Measurements from ENCODE around the gene SIX1.

Gene SIX1

DNA sequence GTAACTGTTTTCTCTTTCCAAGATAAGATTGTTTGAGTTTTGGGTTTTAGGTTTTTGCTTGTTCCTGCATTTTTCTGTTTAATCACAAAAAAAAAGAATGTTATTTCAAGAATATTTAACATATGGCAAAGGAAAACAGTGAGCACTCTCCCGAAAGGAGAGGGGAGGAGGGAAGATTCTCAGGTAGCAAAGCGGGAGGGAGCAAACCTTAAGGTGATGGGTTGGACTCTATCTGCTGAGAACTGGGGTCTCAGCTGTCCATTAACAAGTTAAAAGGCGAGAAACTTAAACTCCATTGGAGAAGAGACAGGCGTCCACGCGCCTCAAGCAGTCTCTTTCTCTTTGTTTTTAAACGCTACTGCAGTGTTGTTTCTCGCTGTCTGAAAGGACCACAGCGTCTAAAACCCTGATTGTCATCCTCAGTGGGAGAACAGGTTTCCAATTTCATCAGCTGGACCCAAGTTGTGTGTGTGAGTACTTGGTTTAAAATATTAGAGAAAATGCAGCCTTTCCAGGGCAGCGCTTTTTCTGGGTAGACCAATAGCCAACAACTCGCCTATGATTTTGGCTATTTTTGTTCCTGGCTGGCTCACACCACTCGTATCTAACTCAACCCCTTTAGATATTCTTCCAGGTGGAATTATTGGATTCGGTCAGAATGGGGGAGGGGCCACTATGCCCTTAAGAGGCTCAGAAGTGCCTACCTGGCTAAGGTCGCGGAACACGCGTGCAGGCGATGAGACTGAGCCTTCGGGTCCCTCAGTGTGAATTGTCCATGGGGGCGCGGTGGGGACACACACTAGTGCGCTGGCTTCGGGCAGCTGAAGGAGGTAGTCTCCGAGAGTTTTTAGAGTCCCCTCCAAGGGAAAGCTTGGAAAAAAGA, 8.2 kb downstream of the SIX1 start:
- Histone ChIP-seq H3K9ac (ENCODE audit: low read depth, low read length) (no peak overlapping the region), H3K4me3 (ENCODE audit: low read length) (peak overlapping the region; percentile 21; the same call in 1 of the 2 replicates), H3K27me3 (ENCODE audit: insufficient read depth, low read length) (peaks cover 100% of the 10 kb centered on the region), H3K27ac (ENCODE audit: low read depth, low read length) (no peak overlapping the region), H3K9me3 (ENCODE audit: insufficient read depth, low read depth, low read length) (no peaks in the 10 kb centered on the region), H3K36me3 (ENCODE audit: insufficient read depth, low read length) (no peaks in the 10 kb centered on the region), H3K4me1 (ENCODE audit: insufficient read depth, low read length) (peaks cover 65% of the 10 kb centered on the region)
- WGBS, result 3% methylated on average over 23 of the region's 24 CpGs

DNA sequence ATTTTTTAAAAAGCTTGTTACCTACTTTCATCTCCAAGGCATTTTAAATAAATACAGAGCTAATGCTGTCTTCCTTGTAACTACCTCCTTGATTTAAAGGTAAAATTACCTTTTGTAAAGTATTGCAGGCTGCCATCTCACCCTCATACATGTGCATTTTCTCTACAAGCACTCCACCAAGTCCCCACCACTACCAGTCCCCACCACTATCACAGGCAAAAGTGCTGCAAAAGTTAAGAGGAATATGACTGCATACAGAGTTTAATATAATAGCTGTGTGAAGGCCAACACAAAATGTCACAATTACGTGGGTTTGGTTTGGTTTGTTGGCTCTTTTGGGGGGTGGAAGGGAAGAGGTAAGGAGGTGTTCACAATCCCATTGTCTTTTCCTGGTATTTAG, 9.6 kb downstream of the SIX1 start:
- H3K9ac ChIP-seq (ENCODE audit: low read depth, low read length), result no peak overlapping the region
- 0% methylated on average over 1 of the region's 1 CpG for WGBS
- no peak overlapping the region for H3K4me3 ChIP-seq (ENCODE audit: low read length)
- no peaks in the 10 kb centered on the region for H3K9me3 ChIP-seq (ENCODE audit: insufficient read depth, low read depth, low read length)
- H3K4me1 ChIP-seq (ENCODE audit: insufficient read depth, low read length), result peaks cover 51% of the 10 kb centered on the region
- peaks cover 100% of the 10 kb centered on the region for H3K27me3 ChIP-seq (ENCODE audit: insufficient read depth, low read length)
- no peaks in the 10 kb centered on the region for H3K36me3 ChIP-seq (ENCODE audit: insufficient read depth, low read length)
- H3K27ac ChIP-seq (ENCODE audit: low read depth, low read length), result no peak overlapping the region

DNA sequence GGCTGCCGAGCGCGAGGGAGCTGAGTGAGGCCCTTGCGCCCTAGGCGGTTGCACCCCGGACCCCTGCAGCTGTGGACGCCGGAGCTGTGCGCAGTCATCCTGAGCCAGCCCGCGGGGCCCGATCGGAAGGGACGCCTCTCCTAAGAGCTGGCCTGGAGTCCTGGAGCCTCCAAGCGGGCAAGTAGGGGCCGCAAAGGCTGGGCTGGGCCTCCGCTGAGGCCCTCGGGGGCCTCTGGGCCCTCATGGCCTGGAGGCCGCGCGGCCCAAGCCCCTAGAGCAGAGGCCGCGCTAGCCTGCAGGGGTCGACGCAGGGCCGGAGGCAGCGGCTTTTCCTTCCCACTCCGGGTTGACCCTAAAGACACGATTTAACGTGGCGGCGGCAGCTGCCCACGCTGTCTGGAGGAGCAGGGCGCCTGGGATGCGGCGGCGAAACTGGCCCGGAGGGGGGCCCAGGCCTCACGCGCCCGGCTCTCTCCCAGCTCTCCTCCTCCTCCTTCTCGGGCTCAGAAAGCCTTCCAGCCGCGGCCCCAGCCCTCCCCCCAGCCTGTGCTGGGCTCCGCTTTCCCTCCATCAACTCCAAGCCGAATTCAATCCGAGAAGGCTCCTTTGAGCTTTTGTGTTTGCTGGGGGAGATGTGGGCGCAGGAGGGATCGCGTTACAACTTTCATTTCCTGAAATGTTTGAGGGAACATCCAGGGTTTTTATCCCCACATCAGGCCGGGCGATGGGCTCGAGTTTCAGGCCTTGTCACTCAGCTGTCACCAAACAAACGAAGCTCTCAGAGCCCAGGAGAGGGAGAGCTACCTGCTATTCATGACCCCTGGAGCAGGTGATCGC, 11.6 kb downstream of the SIX1 start:
- peaks cover 93% of the 10 kb centered on the region for H3K27me3 ChIP-seq (ENCODE audit: insufficient read depth, low read length)
- 1% methylated on average over 54 of the region's 55 CpGs for WGBS
- H3K27ac ChIP-seq (ENCODE audit: low read depth, low read length), result no peak overlapping the region
- peak overlapping the region; percentile 65 for H3K9ac ChIP-seq (ENCODE audit: low read depth, low read length)
- H3K4me1 ChIP-seq (ENCODE audit: insufficient read depth, low read length), result peaks cover 44% of the 10 kb centered on the region
- peak overlapping the region; percentile 54 for H3K4me3 ChIP-seq (ENCODE audit: low read length)
- H3K36me3 ChIP-seq (ENCODE audit: insufficient read depth, low read length), result no peaks in the 10 kb centered on the region
- H3K9me3 ChIP-seq (ENCODE audit: insufficient read depth, low read depth, low read length), result no peaks in the 10 kb centered on the region

DNA sequence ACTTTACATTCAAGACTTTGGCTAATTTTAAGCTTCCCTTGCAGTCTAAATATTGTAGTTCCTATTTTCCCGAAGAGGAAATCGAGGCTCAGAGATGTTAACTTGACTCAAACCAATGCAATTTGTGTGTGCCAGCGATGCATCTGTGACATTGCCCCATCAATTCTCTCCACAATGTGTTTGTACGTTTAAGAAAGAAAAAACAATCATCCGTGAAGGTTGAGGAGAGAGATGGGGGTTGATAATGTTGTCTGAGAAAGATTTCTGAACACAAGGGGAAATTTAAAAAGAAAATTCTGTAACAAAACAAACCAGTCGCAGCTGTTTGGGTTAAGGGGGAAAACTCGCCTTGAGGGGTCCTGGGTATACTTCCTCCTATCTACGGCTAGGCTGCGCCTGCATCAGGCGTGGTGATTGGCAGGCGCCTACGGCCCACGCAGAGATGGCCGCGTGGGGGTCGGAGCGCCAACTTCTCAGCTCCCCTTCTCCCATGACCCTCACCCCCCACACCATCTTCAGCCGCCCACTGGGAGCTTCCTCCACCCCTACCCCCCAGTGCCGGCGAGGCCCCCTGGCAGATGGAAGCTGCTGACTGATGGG, 12.3 kb downstream of the SIX1 start:
- H3K27me3 ChIP-seq (ENCODE audit: insufficient read depth, low read length), result peaks cover 86% of the 10 kb centered on the region
- peak overlapping the region; percentile 54 for H3K4me3 ChIP-seq (ENCODE audit: low read length)
- H3K36me3 ChIP-seq (ENCODE audit: insufficient read depth, low read length), result no peaks in the 10 kb centered on the region
- peaks cover 39% of the 10 kb centered on the region for H3K4me1 ChIP-seq (ENCODE audit: insufficient read depth, low read length)
- no peak overlapping the region for H3K27ac ChIP-seq (ENCODE audit: low read depth, low read length)
- 17% methylated on average over 20 of the region's 20 CpGs for WGBS
- peak overlapping the region; percentile 65 for H3K9ac ChIP-seq (ENCODE audit: low read depth, low read length)
- no peaks in the 10 kb centered on the region for H3K9me3 ChIP-seq (ENCODE audit: insufficient read depth, low read depth, low read length)

DNA sequence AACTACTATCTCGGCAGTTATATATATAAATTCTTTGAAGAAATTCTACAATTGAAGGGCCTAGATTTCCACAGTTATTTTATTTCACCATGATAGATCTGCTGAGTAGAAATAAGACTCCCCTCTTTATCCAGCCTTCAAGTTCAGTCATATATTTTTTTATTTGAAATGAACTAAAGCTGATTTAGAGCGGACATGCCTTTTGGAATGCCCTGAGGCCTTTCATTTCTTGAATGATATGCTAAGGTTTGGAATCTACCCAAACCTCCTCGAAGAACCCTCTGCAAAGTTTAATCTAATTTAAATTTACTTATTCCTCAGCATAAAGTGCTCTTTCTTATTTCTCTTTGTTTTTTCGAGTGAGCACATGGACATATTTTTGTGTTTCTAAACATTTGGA, 15.1 kb downstream of the SIX1 start:
- no peaks in the 10 kb centered on the region for H3K36me3 ChIP-seq (ENCODE audit: insufficient read depth, low read length)
- no peak overlapping the region for H3K27ac ChIP-seq (ENCODE audit: low read depth, low read length)
- no peaks in the 10 kb centered on the region for H3K9me3 ChIP-seq (ENCODE audit: insufficient read depth, low read depth, low read length)
- no peak overlapping the region for H3K9ac ChIP-seq (ENCODE audit: low read depth, low read length)
- no peak overlapping the region for H3K4me3 ChIP-seq (ENCODE audit: low read length)
- 94% methylated on average over 3 of the region's 4 CpGs for WGBS
- H3K4me1 ChIP-seq (ENCODE audit: insufficient read depth, low read length), result peaks cover 22% of the 10 kb centered on the region
- peaks cover 59% of the 10 kb centered on the region for H3K27me3 ChIP-seq (ENCODE audit: insufficient read depth, low read length)

DNA sequence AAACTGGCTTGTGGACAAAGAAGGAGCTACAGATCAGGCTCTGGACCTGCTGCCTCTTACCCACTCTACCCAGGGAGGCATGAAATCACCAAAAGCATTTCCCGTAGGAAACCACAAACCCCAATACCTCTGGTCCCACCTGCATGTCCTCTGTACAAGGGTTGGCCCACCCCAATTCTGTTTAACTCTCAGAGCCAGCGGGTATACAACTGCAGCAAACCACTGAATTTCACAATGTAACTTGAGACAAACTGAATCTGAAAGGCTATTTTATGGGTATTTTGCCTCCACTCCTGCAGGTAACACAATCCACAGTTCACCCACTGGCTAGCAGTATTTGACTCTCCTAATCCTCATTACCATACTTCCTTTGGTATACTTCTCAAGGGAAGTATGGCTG, 16.5 kb downstream of the SIX1 start:
- Histone ChIP-seq H3K9me3 (ENCODE audit: insufficient read depth, low read depth, low read length) (no peaks in the 10 kb centered on the region), H3K27me3 (ENCODE audit: insufficient read depth, low read length) (peaks cover 49% of the 10 kb centered on the region), H3K9ac (ENCODE audit: low read depth, low read length) (no peak overlapping the region), H3K4me1 (ENCODE audit: insufficient read depth, low read length) (peaks cover 13% of the 10 kb centered on the region), H3K4me3 (ENCODE audit: low read length) (no peak overlapping the region), H3K27ac (ENCODE audit: low read depth, low read length) (no peak overlapping the region), H3K36me3 (ENCODE audit: insufficient read depth, low read length) (no peaks in the 10 kb centered on the region)
- 55% methylated on average over 2 of the region's 2 CpGs for WGBS

DNA sequence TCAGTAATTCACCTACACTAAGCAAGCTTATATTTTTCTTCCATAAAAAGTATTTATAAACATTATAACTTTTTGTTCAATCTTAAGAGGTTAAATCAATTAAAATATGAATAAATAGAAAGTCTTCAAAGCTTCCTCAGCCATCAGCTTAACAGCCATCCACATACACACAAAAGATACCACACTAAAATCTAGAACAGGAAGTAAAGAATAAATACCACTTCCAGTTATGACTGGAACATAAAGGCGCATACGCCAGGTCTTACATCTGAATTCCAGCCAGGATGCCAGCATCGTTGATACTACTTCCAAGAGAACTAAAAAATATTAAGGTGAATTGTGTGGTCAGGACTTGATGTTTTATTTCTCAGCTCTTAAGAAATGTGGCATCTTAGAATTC, 17.0 kb downstream of the SIX1 start:
- no peak overlapping the region for H3K27ac ChIP-seq (ENCODE audit: low read depth, low read length)
- H3K4me3 ChIP-seq (ENCODE audit: low read length), result no peak overlapping the region
- no peak overlapping the region for H3K9ac ChIP-seq (ENCODE audit: low read depth, low read length)
- H3K36me3 ChIP-seq (ENCODE audit: insufficient read depth, low read length), result no peaks in the 10 kb centered on the region
- peaks cover 44% of the 10 kb centered on the region for H3K27me3 ChIP-seq (ENCODE audit: insufficient read depth, low read length)
- H3K9me3 ChIP-seq (ENCODE audit: insufficient read depth, low read depth, low read length), result no peaks in the 10 kb centered on the region
- WGBS, result 100% methylated on average over 3 of the region's 3 CpGs
- peaks cover 13% of the 10 kb centered on the region for H3K4me1 ChIP-seq (ENCODE audit: insufficient read depth, low read length)

DNA sequence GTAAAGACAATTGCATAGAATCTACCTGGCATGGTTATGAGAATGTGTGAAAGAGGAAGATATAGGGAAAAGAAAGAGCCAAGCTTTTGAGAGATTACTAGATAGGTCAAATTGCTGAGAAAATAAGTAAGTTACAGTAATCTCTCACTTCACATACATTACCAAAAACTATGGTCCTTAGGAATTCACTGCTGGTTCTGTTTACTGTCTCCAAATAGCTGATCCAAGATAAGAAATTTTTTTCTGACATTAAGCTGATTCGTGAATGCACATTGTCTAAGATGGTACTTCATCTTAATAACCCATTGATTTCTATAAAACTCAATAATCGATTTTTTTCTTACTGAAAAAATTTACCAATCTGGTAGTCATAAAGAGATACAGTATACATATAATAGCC, 17.4 kb downstream of the SIX1 start:
- Histone ChIP-seq H3K9me3 (ENCODE audit: insufficient read depth, low read depth, low read length) (no peaks in the 10 kb centered on the region), H3K36me3 (ENCODE audit: insufficient read depth, low read length) (no peaks in the 10 kb centered on the region), H3K4me3 (ENCODE audit: low read length) (no peak overlapping the region), H3K9ac (ENCODE audit: low read depth, low read length) (no peak overlapping the region), H3K27me3 (ENCODE audit: insufficient read depth, low read length) (peaks cover 40% of the 10 kb centered on the region), H3K4me1 (ENCODE audit: insufficient read depth, low read length) (peaks cover 10% of the 10 kb centered on the region), H3K27ac (ENCODE audit: low read depth, low read length) (no peak overlapping the region)
- WGBS, result 100% methylated on average over 1 of the region's 2 CpGs

DNA sequence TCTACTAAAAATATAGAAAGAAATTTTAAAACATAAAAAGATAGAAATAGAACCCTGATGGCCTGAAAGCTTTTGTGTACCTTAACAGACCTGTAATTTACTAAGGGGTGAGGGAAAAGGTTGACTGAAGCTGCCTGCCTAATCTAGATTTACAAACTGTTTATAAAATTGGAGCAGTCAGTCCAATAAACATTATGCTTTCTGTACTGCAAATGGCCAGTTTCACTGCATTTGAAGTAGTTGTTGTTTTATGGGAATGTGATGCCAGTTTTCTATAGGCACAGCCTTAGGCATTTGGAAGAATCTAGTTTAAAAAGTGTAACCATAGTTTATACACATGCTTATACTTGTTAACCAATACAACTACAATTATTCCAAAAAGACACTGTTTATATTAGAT, 19.1 kb downstream of the SIX1 start:
- Histone ChIP-seq H3K9me3 (ENCODE audit: insufficient read depth, low read depth, low read length) (no peaks in the 10 kb centered on the region), H3K36me3 (ENCODE audit: insufficient read depth, low read length) (no peaks in the 10 kb centered on the region), H3K9ac (ENCODE audit: low read depth, low read length) (no peak overlapping the region), H3K27me3 (ENCODE audit: insufficient read depth, low read length) (peaks cover 23% of the 10 kb centered on the region), H3K27ac (ENCODE audit: low read depth, low read length) (no peak overlapping the region), H3K4me1 (ENCODE audit: insufficient read depth, low read length) (peaks cover 7% of the 10 kb centered on the region; the same call in 1 of the 2 replicates), H3K4me3 (ENCODE audit: low read length) (no peak overlapping the region)

DNA sequence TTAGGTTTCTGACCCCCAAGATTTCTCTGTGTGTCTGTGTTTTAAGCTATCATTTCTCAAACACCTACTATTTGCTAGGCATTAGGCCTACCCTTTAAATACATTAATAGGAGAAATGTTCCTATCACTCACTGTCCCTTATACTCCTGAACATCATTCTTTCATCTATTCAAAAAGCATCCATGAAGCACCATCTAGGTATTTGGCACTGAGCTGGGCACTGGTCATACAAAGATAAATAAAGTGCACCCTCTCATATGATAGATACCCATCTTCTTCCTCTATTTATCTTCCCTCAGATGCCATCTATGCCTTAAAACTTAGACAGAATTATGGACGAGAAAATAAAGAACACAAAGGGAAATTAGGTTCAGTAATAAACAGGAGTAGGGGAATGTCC, 20.4 kb downstream of the SIX1 start:
- WGBS, result 94% methylated on average over 1 of the region's 1 CpG
- Histone ChIP-seq H3K36me3 (ENCODE audit: insufficient read depth, low read length) (no peaks in the 10 kb centered on the region), H3K27ac (ENCODE audit: low read depth, low read length) (no peak overlapping the region), H3K9me3 (ENCODE audit: insufficient read depth, low read depth, low read length) (no peaks in the 10 kb centered on the region), H3K4me1 (ENCODE audit: insufficient read depth, low read length) (peaks cover 7% of the 10 kb centered on the region; the same call in 1 of the 2 replicates), H3K27me3 (ENCODE audit: insufficient read depth, low read length) (peaks cover 11% of the 10 kb centered on the region), H3K9ac (ENCODE audit: low read depth, low read length) (no peak overlapping the region), H3K4me3 (ENCODE audit: low read length) (no peak overlapping the region)

DNA sequence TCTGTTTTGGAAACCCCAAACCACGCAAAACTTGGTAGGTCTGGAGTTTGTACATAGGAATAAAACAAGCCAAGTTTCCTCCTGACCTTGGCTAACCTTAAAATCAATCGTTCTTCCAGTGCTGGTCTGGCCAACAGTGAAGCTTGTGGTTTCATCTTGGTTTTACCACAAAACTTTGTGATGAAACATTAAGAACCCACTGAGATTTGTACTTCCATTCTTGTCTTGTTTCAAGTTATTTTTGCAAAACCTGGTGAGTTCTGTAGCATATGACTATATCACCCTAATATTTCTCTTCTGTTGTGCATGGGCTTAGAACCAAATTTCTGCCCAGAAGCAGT, 26.4 kb downstream of the SIX1 start:
- Histone ChIP-seq H3K4me1 (ENCODE audit: insufficient read depth, low read length) (0 out of 2 replicates have a peak, but pooled peaks cover 3% of the 10 kb centered on the region), H3K4me3 (ENCODE audit: low read length) (no peak overlapping the region), H3K9me3 (ENCODE audit: insufficient read depth, low read depth, low read length) (no peaks in the 10 kb centered on the region), H3K36me3 (ENCODE audit: insufficient read depth, low read length) (no peaks in the 10 kb centered on the region), H3K27me3 (ENCODE audit: insufficient read depth, low read length) (no peaks in the 10 kb centered on the region), H3K9ac (ENCODE audit: low read depth, low read length) (no peak overlapping the region), H3K27ac (ENCODE audit: low read depth, low read length) (no peak overlapping the region)
- 87% methylated on average over 2 of the region's 2 CpGs for WGBS

Measured in HUES64 (cell line).